ENCODE data around the gene ZNF44. TPM values are rescaled to one million over a fixed set of nuclear protein-coding genes. Genes with fewer than 3 reads are reported as not detected.
A peak's percentile ranks its signal among the peaks of the same experiment; 100 is the strongest.

ZNF44 gene
- total and polyA plus RNA-seq, 2 of the 13 experiments (the other 11 are each of a cell fraction or from before 2014, with no cell fraction given) = 6.9 to 15.7 TPM

DNA sequence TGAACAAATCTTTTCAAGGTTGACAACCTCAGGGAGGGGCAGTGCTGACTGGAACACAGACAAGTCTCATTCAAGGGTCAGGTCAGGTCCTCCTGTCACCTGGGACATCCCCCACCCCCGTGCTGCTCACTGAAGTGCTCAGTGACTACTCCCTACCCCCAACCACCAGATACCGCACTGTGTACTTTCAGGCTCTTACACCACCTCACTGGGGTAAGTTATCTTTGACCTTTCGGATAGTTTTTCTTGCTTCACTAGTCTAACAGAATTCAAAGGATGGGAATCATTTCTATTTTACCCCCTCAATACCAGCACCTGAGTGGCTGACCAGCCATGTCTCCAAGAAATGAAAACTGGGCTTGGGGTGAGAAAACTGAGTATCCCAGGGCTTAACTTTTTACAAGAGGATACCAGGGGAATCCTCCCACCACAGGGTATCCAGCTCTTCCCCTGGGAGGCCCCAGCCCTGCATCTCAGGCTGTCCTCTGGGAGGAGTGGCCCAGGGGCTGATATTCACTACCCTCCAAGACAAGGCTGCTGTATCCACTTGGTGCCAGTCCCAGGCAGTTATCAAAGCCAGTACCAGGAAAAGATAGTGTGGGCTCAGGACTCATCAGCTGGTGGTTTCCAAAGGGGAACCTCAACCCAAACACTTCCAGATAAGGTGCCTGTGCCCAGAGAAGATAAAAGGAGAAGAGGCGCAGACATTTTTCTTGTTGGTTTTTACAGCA is 36.7 kb upstream of the ZNF44 start:
- peak overlapping the region; percentile 98 for H3K9ac ChIP-seq (ENCODE audit: insufficient read depth, low read depth, low read length)
- TF ChIP-seq ZNF615 (CRISPR knock-in tag; IDR thresholded peaks at IDR 0.05; ENCODE audit: borderline replicate concordance) (peak; percentile 54; the same call in 1 of the 2 replicates), BORCS8-MEF2B (CRISPR knock-in tag; IDR thresholded peaks at IDR 0.05) (no peak), ZNF7 (CRISPR knock-in tag; IDR thresholded peaks at IDR 0.05) (no peak), SRY (CRISPR knock-in tag; IDR thresholded peaks at IDR 0.05) (no peak), ZNF367 (CRISPR knock-in tag; IDR thresholded peaks at IDR 0.05; ENCODE audit: borderline replicate concordance) (no peak), STAT5B (CRISPR knock-in tag; IDR thresholded peaks at IDR 0.05) (no peak), ZNF781 (CRISPR knock-in tag; IDR thresholded peaks at IDR 0.05; ENCODE audit: borderline replicate concordance, not compliant biosample characterization) (no peak), SOX6 (IDR thresholded peaks at IDR 0.05) (no peak), SOX6 (CRISPR knock-in tag; IDR thresholded peaks at IDR 0.05) (peak; percentile 76), CCDC6 (CRISPR knock-in tag; IDR thresholded peaks at IDR 0.05) (no peak), KLF9 (CRISPR knock-in tag; IDR thresholded peaks at IDR 0.05; ENCODE audit: low read depth) (no peak)
- TF ChIP-seq, protein P1, sequence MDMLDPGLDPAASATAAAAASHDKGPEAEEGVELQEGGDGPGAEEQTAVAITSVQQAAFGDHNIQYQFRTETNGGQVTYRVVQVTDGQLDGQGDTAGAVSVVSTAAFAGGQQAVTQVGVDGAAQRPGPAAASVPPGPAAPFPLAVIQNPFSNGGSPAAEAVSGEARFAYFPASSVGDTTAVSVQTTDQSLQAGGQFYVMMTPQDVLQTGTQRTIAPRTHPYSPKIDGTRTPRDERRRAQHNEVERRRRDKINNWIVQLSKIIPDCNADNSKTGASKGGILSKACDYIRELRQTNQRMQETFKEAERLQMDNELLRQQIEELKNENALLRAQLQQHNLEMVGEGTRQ (IDR thresholded peaks at IDR 0.05; ENCODE audit: low read depth, low read length) = no peak
- TF ChIP-seq, protein P1 (CRISPR knock-in tag; IDR thresholded peaks at IDR 0.05; ENCODE audit: borderline replicate concordance) = no peak
- TF ChIP-seq, protein P2, sequence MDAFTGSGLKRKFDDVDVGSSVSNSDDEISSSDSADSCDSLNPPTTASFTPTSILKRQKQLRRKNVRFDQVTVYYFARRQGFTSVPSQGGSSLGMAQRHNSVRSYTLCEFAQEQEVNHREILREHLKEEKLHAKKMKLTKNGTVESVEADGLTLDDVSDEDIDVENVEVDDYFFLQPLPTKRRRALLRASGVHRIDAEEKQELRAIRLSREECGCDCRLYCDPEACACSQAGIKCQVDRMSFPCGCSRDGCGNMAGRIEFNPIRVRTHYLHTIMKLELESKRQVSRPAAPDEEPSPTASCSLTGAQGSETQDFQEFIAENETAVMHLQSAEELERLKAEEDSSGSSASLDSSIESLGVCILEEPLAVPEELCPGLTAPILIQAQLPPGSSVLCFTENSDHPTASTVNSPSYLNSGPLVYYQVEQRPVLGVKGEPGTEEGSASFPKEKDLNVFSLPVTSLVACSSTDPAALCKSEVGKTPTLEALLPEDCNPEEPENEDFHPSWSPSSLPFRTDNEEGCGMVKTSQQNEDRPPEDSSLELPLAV (CRISPR knock-in tag; conservative IDR thresholded peaks at IDR 0.05; ENCODE audit: low read depth) = no peak
- TF ChIP-seq, protein P3, sequence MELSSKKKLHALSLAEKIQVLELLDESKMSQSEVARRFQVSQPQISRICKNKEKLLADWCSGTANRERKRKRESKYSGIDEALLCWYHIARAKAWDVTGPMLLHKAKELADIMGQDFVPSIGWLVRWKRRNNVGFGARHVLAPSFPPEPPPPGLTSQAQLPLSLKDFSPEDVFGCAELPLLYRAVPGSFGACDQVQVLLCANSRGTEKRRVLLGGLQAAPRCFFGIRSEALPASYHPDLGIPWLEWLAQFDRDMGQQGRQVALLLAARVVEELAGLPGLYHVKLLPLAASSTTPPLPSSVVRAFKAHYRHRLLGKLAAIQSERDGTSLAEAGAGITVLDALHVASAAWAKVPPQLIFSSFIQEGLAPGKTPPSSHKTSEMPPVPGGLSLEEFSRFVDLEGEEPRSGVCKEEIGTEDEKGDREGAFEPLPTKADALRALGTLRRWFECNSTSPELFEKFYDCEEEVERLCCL (CRISPR knock-in tag; IDR thresholded peaks at IDR 0.05; ENCODE audit: borderline replicate concordance) = no peak
- TF ChIP-seq, protein P4, sequence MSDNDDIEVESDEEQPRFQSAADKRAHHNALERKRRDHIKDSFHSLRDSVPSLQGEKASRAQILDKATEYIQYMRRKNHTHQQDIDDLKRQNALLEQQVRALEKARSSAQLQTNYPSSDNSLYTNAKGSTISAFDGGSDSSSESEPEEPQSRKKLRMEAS (IDR thresholded peaks at IDR 0.05) = peak; percentile 49
- TF ChIP-seq, protein P5, sequence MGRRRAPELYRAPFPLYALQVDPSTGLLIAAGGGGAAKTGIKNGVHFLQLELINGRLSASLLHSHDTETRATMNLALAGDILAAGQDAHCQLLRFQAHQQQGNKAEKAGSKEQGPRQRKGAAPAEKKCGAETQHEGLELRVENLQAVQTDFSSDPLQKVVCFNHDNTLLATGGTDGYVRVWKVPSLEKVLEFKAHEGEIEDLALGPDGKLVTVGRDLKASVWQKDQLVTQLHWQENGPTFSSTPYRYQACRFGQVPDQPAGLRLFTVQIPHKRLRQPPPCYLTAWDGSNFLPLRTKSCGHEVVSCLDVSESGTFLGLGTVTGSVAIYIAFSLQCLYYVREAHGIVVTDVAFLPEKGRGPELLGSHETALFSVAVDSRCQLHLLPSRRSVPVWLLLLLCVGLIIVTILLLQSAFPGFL (CRISPR knock-in tag; IDR thresholded peaks at IDR 0.05) = no peak

More for the DNA sequence above, 36.7 kb upstream of the ZNF44 start:
- BruUV-seq (replicated peaks) = TSS peak; percentile 93
- in situ Hi-C loops (cut with HindIII; ENCODE audit: extremely low pct_ligation_motif_present, low pct_unique_long_range_greater_than_20kb) (loop anchor here (5.0 kb wide), 1 partner anchor 39 kb away; the partner anchor contains the start of gene ZNF44), intact Hi-C loops (cut with micrococcal nuclease; ENCODE audit: unreplicated experiment) (loop anchor here (1.0 to 5.0 kb wide), 3 partner anchors 33 to 221 kb away; partner anchors contain the start of genes ZNF44, ZNF442 and ZNF564)
- peak overlapping the region; percentile 96 for H3K4me2 ChIP-seq (ENCODE audit: low read depth, low read length)
- no peak overlapping the region for H2AFZ ChIP-seq (ENCODE audit: low read length)
- H3K36me3 ChIP-seq (replicated peaks in 1 of 2; ENCODE audit: control insufficient read depth in 1 of 2, insufficient read depth in 2 of 2, low read length in 2 of 2) = no peaks in the 10 kb centered on the region
- H3K4me3 ChIP-seq (replicated peaks in 1 of 3; ENCODE audit: insufficient read depth in 1 of 3, low read depth in 2 of 3, low read length in 3 of 3) = peak overlapping the region; percentile 95 to 99 (median 98)
- H3K27ac ChIP-seq (ENCODE audit: extremely low read length, insufficient read depth, low read length) = peak overlapping the region; percentile 95
- no peaks in the 10 kb centered on the region; the same call in 1 of the 2 replicates for H4K20me1 ChIP-seq (ENCODE audit: insufficient read depth, low read length)
- 9% methylated on average over 4 of the region's 4 CpGs for WGBS (ENCODE audit: low lambda C conversion rate)
- peaks cover 61% of the 10 kb centered on the region for H3K4me1 ChIP-seq (ENCODE audit: insufficient read depth, low read length)
- peak; percentile 81 for ATAC-seq
- FAIRE-seq = peak; percentile 98
- H3K79me2 ChIP-seq (ENCODE audit: insufficient read depth, low read length) = peaks cover 47% of the 10 kb centered on the region
- no peaks in the 10 kb centered on the region for H3K9me3 ChIP-seq (ENCODE audit: low read length)
- H3K27me3 ChIP-seq (ENCODE audit: control insufficient read depth in 1 of 2, insufficient read depth in 2 of 2, low read length in 2 of 2) = no peaks in the 10 kb centered on the region; a peak in 1 of 5 replicates
- ChIA-PET POLR2A (interaction anchor here (1.5 to 4.4 kb wide), 5 partner anchors 17 to 164 kb away, joined by 3 to 79 read pairs (median 7); partner anchors contain the start of genes ZNF44 and ZNF442), CTCF (ENCODE audit: low intra/inter-chr PET ratio, low total read pairs) (interaction anchor here (0.6 kb wide), 1 partner anchor 304 kb away, joined by 4 read pairs; no protein-coding TSS in a partner anchor)
- peak; percentile 96 for DNase-seq (ENCODE audit: low spot score)

All from HepG2 (cell line).